Dedifferentiated amniotic fluid mesenchymal stem cell (primary cell): Measurements from ENCODE around the gene DLL1.

Experiments
- DNase-seq: peaks from one replicate; pipeline ENCODE4 v3.0.0-alpha.2; 2016; ENCODE audit errors: extremely low spot score

The DLL1 gene

GRCh38 chr6:170281331-170282292 lies 9.3 kb downstream of the DLL1 start:
- DNase-seq: no peak

DNA sequence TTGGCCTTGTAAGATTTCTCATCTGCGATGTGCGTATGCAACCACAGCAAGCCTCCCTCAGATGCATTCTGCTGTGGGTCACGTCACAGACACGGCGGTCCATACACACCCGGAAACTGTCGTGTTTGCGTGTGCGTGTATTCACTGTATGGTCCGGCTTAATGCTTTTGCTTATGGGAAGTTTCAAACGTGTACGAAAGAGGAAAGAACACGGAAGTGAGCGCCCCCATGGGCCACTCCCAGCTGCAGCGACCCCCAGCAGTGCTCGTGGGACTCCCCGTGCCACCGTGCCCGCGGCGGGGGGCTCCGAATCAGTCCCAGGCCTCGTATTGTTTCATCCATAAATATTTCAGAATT lies 10.2 kb downstream of the DLL1 start:
- DNase-seq: no peak

DNA sequence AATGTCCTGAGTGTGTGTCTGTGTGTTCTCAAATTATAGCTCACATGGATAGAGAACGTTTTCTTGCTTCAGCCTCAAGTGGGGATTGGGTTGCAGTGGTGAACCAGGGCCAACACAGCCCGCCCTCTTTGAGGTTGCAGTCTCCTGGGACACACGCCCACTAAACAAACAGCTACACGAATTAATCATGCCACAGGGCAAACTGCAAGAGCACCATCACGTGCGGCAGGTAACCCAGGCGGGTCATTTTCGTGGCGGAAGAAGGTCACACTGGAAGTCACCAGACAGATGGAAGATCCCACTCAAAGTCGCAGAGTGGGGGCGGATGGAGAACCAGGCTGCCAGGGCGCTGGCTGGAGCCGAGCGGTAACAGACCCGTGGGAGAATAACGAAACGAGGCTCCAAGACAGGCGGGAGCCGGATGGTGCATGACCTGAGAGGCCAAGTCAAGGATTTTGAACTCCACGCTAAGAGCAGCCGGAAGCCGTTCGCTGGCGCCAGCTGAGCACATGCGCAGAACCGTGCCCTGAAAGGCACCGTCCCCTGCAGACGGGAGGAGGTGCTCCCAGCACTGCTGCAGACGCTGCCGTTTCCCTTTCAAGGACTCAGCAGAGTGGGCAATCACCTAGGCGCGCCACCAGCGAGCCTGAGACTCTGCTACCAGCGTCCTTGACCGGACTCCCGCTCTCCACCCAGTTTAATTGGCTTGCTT lies 10.7 kb downstream of the DLL1 start:
- DNase-seq: no peak

- DNase-seq: no peak
Observed at GRCh38 chr6:170279426-170279825, 11.5 kb downstream of the DLL1 start.

- DNase-seq: no peak
Observed at GRCh38 chr6:170278743-170279094, 12.2 kb downstream of the DLL1 start.

GRCh38 chr6:170277893-170278742 lies 12.8 kb downstream of the DLL1 start:
- no peak for DNase-seq

DNA sequence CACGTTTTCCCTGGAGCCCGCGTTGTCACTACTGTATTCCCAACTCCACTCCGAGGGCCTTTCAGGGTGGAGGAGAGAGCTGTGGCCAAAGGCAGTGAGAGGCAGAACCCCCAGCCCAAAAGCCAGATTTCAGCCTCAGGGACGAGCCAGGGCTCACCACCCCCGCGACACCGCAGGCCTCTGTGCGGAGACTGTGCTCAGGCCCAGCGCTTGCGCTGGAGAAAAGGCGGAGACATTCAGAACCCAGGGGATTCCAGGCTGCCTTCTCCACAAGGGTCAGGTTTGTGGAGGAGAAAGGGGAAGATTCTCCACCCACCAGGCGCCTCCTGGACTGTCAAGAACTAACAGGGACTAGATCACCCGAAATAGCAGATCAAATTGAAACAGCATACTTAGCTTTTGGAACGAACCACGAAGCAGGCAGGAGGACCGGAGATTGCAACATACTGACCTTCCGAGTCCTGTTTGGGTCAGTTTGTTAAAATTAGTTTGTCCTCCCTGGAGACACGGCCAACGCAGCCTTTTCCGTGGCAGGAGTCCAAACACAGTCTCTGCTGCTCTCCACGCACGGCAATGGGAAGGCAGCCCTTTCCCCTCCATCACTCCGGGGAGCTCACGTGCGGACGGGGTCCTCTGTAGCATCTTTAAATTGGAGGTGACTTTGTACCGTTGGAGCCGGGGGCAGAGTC lies 14.4 kb downstream of the DLL1 start:
- no peak for DNase-seq

- no peak for DNase-seq
Observed at GRCh38 chr6:170274713-170275560, 15.9 kb downstream of the DLL1 start.

DNA sequence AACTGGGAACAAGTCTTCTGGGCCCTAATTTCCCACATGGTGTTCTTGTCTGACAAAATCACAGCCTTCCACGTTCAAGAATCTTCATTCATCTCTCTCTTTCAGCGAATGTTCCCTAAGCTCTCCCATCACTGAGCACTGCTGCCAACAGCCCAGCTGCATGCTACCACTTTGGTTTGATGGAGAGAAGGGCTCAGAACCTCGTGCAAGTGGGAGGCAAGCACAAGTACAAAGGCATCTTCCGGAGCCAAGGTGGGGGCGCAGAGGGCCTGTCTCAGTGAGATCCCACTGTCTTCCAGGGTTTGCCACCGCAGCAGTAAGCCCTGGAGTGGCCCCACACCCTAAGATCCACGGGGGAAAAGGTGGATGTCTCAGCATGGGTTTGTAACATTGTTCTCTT lies 17.2 kb downstream of the DLL1 start:
- DNase-seq: no peak

- no peak for DNase-seq
Observed at GRCh38 chr6:170273191-170273590, 17.7 kb downstream of the DLL1 start.

GRCh38 chr6:170272341-170273065 lies 18.4 kb downstream of the DLL1 start:
- no peak for DNase-seq

DNA sequence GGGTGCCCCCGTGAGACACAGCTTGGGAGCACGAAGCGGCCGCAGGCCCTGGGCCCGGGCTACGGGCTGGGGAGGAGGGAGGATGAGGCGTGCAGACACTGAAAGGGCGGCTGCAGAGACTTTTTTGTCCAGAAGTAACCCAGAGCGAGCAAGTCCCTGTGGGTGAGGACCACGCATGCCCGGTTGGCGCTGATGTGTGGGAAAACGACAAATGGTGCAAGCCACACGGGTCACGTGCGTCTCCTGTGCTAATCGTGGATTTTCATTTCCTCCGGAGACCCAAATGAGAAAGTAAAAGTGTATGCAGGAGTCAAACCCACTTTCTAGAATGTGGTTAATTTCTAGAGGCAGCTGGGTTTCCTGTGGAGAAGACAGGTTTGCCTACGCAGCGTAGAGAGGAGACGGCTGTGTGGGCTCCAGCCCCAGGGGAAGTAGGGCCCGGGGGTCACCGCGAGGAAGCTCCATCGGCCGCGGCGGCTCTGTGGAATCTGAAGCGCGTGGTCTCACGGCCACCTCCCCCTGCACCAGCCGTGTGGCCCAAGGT lies 19.0 kb downstream of the DLL1 start:
- DNase-seq: no peak

GRCh38 chr6:170270984-170271593 lies 19.8 kb downstream of the DLL1 start:
- no peak for DNase-seq

- DNase-seq: no peak
Observed at GRCh38 chr6:170269846-170270541, 20.9 kb downstream of the DLL1 start.

GRCh38 chr6:170269151-170269845 lies 21.6 kb downstream of the DLL1 start:
- DNase-seq: no peak

- no peak for DNase-seq
Observed at GRCh38 chr6:170268216-170269129, 22.4 kb downstream of the DLL1 start.

DNA sequence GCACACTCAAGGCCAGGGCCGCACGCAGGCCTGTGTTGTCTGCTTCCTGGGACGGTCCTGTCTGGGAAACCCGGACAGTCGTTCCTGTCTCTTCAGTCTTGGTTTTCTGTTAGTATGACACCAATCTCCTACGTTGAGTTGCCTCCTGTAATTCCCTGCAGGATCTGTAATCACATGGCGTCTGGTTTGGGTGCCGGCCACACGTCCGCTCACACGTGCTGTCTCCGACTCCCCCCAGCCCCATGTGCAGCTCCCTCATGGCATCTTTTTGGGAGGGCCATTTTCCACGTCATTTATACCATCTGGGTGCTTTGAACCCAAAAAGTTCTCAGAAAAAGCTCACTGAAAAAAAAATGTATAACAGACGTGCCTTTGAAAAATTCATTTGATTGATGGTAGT lies 23.2 kb downstream of the DLL1 start:
- DNase-seq: no peak
